Endothelial cell (in vitro differentiated cells): ENCODE results near the gene SUPT7L. TPM values are rescaled to one million over a fixed set of nuclear protein-coding genes. Genes with fewer than 3 reads are reported as not detected.

Source experiments
- DNase-seq: peaks from one replicate; pipeline ENCODE4 v3.0.0; 2021; ENCODE audit warnings: low spot score
- H3K27ac Mint-ChIP-seq: one replicate; pipeline ENCODE4 v1.8.0; 2021; ENCODE audit warnings: mixed read lengths, inconsistent platforms; ENCODE audit not compliant: unreplicated experiment
- H3K27me3 Mint-ChIP-seq: one replicate; pipeline ENCODE4 v1.8.0; 2021; ENCODE audit warnings: mild to moderate bottlenecking, moderate library complexity, mixed read lengths, inconsistent platforms; ENCODE audit not compliant: unreplicated experiment
- H3K36me3 Mint-ChIP-seq: one replicate; pipeline ENCODE4 v1.8.0; 2021; ENCODE audit warnings: mild to moderate bottlenecking, low read depth, mixed read lengths, inconsistent platforms; ENCODE audit not compliant: unreplicated experiment
- H3K4me1 Mint-ChIP-seq: one replicate; pipeline ENCODE4 v1.8.0; 2021; ENCODE audit warnings: mild to moderate bottlenecking, mixed read lengths, inconsistent platforms; ENCODE audit not compliant: unreplicated experiment
- H3K4me3 Mint-ChIP-seq: one replicate; pipeline ENCODE4 v1.8.0; 2021; ENCODE audit warnings: mild to moderate bottlenecking, mixed read lengths, inconsistent platforms; ENCODE audit not compliant: unreplicated experiment
- H3K9me3 Mint-ChIP-seq: one replicate; pipeline ENCODE4 v1.8.0; 2021; ENCODE audit warnings: mixed read lengths, inconsistent platforms; ENCODE audit not compliant: unreplicated experiment
- CTCF ChIP-seq: fragments of 200-600 bp; sonication (generic); IDR thresholded peaks from one replicate; pipeline ENCODE4 v1.5.0; 2021; ENCODE audit warnings: antibody characterized with exemption; ENCODE audit not compliant: unreplicated experiment
- total RNA-seq: library from RNA; stranded (reverse); fragmentation: NEBNext Ultra II Directional; extraction: Animal tissue kit (Norgen Biotek cat#: 25700); gene quantifications from one replicate; pipeline ENCODE4 v1.2.1, GENCODE V29; 2021; ENCODE audit not compliant: unreplicated experiment

Gene SUPT7L
- total RNA-seq, 1 donor from 2014 or later, result 39.1 TPM

- no peak overlapping the region for H3K4me3 Mint-ChIP-seq
- peaks cover 5% of the 10 kb centered on the region for H3K4me1 Mint-ChIP-seq
- peaks cover 49% of the 10 kb centered on the region for H3K36me3 Mint-ChIP-seq
- H3K27me3 Mint-ChIP-seq, result no peaks in the 10 kb centered on the region
- TF ChIP-seq CTCF, result no peak
- H3K27ac Mint-ChIP-seq, result no peak overlapping the region
- no peaks in the 10 kb centered on the region for H3K9me3 Mint-ChIP-seq
- no peak for DNase-seq
Measured at GRCh38 chr2:27652341-27652740, 11.1 kb downstream of the SUPT7L start.

DNA sequence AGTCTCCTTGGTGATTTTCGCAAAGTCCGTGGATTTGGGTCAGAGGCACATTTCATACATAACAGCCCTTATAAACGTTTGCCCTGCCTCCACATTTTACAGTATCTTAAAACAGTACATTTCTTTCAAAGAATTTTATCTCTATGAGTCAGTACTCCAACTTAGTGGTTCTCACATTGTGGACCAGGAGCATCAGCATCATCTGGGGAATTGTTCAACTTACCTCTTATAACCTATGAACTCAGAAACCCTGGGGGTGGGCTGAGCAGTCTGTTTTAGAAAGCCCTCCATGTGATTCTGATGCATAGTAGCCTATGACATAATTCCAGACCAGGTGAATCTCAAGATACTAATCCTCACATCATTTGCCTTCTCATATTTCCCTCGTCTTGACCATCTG, 12.4 kb downstream of the SUPT7L start:
- TF ChIP-seq CTCF, result no peak
- DNase-seq, result no peak
- Mint-ChIP-seq H3K27me3 (no peaks in the 10 kb centered on the region), H3K9me3 (no peaks in the 10 kb centered on the region), H3K27ac (no peak overlapping the region), H3K4me1 (peaks cover 5% of the 10 kb centered on the region), H3K4me3 (no peak overlapping the region), H3K36me3 (peaks cover 44% of the 10 kb centered on the region)

DNA sequence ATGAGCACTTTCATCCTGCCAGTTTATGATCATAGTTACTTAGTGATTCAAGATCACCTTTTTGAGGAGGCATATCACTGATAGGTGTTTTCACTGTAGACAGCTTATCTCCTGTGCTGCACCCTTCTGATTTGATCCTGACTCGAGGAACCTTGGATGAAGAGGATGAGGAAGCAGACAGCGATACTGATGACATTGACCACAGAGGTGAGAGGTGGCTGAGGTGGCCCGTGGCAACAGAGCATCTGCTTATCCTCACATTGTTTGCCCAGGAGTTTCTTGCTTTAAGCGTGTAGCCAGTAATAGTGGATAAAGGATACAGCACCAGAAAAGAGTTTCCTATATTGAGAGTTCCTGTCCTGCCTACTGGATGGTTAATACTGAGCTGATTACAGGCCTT, 15.7 kb downstream of the SUPT7L start:
- Mint-ChIP-seq H3K4me3 (no peak overlapping the region), H3K27me3 (no peaks in the 10 kb centered on the region), H3K9me3 (no peaks in the 10 kb centered on the region), H3K27ac (no peak overlapping the region), H3K4me1 (no peaks in the 10 kb centered on the region), H3K36me3 (peaks cover 24% of the 10 kb centered on the region)
- no peak for DNase-seq
- TF ChIP-seq CTCF, result no peak

GRCh38 chr2:27647289-27647688, 16.1 kb downstream of the SUPT7L start:
- no peaks in the 10 kb centered on the region for H3K9me3 Mint-ChIP-seq
- no peaks in the 10 kb centered on the region for H3K27me3 Mint-ChIP-seq
- no peaks in the 10 kb centered on the region for H3K4me1 Mint-ChIP-seq
- H3K27ac Mint-ChIP-seq, result no peak overlapping the region
- no peak for TF ChIP-seq CTCF
- peaks cover 24% of the 10 kb centered on the region for H3K36me3 Mint-ChIP-seq
- no peak overlapping the region for H3K4me3 Mint-ChIP-seq
- no peak for DNase-seq

DNA sequence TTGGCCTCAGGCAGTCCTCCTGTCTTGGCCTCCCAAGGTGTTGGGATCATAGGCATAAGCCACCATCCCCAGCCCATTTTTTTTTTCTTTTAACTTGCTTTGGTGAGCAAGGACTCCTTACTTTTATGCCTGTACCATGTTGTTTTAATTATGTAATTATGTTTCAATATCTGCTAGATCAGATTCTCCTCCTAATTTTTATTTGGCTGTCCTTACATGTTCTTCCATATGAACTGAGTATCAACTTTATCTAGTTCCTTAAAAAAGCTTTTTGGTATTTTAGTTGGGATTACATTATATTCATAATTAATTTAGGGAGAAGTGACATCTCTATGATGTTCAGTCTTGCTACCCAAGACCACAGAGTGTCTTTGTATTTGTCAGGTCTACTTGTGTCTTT, 18.2 kb downstream of the SUPT7L start:
- TF ChIP-seq CTCF, result no peak
- H3K27me3 Mint-ChIP-seq, result no peaks in the 10 kb centered on the region
- peaks cover 22% of the 10 kb centered on the region for H3K36me3 Mint-ChIP-seq
- no peaks in the 10 kb centered on the region for H3K9me3 Mint-ChIP-seq
- no peak overlapping the region for H3K4me3 Mint-ChIP-seq
- no peaks in the 10 kb centered on the region for H3K4me1 Mint-ChIP-seq
- no peak overlapping the region for H3K27ac Mint-ChIP-seq
- DNase-seq, result no peak
